ENCODE results near the gene MAEA. TPM values are rescaled to one million over a fixed set of nuclear protein-coding genes. Genes with fewer than 3 reads are reported as not detected.

Gene MAEA
- total RNA-seq, 1 donor from 2014 or later, result 81.3 TPM

DNA sequence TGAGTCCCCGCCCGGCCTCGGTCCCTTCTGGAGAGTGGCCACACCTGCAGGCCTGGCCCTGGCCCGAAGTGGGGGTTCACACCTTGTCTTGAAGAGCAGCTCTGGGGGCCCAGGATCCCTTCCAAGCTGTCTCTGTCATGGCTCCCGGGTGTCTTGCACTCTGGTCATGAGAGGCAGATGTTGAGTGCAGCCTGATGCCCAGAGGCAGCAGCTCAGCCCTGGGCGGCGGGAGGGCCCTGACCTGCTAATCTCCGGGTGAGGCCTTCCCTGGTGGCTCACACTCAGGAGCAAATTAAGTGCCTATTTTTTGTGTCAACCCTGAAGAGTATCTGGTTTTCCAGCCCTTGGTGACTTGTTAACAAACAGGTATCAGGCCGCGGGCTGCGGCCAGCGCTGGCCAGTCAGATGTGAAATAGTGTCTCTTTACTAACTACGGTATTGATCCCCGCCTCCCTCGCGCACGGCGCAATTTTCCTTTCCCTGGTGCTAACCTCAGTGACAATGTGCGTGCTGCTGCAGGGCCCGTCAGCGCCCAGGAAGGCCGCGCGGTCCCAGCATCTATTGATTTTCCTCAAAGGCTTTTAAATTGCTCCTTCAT is 92.4 kb downstream of the MAEA start:
- no peak overlapping the region for H3K27ac Mint-ChIP-seq
- no peak for DNase-seq (ENCODE audit: low spot score, unreplicated experiment)
- H3K4me3 Mint-ChIP-seq (ENCODE audit: low read depth), result no peak overlapping the region
- peaks cover 1% of the 10 kb centered on the region for H3K4me1 Mint-ChIP-seq (ENCODE audit: low read depth)
- peaks cover 5% of the 10 kb centered on the region for H3K36me3 Mint-ChIP-seq (ENCODE audit: insufficient read depth)
- no peaks in the 10 kb centered on the region for H3K9me3 Mint-ChIP-seq (ENCODE audit: low read depth)
- no peaks in the 10 kb centered on the region for H3K27me3 Mint-ChIP-seq
- TF ChIP-seq, protein P1, sequence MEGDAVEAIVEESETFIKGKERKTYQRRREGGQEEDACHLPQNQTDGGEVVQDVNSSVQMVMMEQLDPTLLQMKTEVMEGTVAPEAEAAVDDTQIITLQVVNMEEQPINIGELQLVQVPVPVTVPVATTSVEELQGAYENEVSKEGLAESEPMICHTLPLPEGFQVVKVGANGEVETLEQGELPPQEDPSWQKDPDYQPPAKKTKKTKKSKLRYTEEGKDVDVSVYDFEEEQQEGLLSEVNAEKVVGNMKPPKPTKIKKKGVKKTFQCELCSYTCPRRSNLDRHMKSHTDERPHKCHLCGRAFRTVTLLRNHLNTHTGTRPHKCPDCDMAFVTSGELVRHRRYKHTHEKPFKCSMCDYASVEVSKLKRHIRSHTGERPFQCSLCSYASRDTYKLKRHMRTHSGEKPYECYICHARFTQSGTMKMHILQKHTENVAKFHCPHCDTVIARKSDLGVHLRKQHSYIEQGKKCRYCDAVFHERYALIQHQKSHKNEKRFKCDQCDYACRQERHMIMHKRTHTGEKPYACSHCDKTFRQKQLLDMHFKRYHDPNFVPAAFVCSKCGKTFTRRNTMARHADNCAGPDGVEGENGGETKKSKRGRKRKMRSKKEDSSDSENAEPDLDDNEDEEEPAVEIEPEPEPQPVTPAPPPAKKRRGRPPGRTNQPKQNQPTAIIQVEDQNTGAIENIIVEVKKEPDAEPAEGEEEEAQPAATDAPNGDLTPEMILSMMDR (IDR thresholded peaks at IDR 0.05; ENCODE audit: unreplicated experiment), result no peak

DNA sequence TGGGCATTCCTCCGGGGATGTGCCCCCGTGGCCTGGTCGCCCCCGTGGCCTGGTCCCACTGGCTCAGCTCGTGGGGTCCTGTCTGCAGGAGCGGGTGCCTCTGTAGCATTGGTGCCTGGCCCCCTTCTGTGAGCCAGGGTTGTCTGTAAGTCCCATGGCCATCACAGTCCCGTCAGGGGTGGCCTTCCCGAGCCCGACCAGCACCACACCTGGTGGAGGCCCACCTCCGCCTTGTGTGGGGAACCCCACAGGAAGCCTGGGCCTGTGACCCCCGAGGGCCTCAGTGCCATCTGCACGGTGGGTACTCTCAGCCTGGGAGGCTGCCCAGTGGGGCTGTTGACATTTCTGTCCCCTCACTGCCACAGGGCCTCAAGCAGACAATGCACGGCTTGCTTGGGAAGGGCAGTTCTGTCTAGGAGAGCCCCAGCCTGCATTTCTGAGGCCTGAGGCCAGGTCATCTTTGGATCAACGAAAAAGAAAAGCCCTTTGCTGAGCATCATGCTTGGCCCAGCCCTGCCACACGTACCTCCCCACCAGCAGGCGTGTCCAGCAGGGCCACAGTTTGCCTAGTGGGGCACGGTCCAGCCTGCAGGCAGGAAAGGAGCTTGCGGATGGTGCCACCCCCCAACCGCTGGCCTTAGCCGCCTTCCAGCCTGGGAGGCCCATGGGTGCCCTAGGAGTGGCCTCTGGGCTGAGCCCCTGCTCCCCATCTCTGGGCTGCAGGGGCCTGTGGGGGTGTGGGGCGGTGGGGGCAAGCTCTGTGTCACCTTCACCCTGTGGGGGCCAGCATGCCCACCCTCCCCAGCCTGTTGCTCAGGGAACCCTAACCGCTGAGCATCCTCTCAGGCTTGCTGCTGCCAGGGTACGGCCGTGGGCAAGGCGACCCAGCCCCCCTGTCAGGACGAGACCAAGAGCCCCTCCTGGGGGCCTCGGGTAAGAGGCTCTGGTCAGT is 93.4 kb downstream of the MAEA start:
- no peak overlapping the region for H3K27ac Mint-ChIP-seq
- H3K4me1 Mint-ChIP-seq (ENCODE audit: low read depth), result peaks cover 1% of the 10 kb centered on the region
- TF ChIP-seq, protein P1 (IDR thresholded peaks at IDR 0.05; ENCODE audit: unreplicated experiment), result no peak
- H3K9me3 Mint-ChIP-seq (ENCODE audit: low read depth), result peaks cover 4% of the 10 kb centered on the region
- no peak for DNase-seq (ENCODE audit: low spot score, unreplicated experiment)
- no peaks in the 10 kb centered on the region for H3K27me3 Mint-ChIP-seq
- peaks cover 12% of the 10 kb centered on the region for H3K36me3 Mint-ChIP-seq (ENCODE audit: insufficient read depth)
- no peak overlapping the region for H3K4me3 Mint-ChIP-seq (ENCODE audit: low read depth)

DNA sequence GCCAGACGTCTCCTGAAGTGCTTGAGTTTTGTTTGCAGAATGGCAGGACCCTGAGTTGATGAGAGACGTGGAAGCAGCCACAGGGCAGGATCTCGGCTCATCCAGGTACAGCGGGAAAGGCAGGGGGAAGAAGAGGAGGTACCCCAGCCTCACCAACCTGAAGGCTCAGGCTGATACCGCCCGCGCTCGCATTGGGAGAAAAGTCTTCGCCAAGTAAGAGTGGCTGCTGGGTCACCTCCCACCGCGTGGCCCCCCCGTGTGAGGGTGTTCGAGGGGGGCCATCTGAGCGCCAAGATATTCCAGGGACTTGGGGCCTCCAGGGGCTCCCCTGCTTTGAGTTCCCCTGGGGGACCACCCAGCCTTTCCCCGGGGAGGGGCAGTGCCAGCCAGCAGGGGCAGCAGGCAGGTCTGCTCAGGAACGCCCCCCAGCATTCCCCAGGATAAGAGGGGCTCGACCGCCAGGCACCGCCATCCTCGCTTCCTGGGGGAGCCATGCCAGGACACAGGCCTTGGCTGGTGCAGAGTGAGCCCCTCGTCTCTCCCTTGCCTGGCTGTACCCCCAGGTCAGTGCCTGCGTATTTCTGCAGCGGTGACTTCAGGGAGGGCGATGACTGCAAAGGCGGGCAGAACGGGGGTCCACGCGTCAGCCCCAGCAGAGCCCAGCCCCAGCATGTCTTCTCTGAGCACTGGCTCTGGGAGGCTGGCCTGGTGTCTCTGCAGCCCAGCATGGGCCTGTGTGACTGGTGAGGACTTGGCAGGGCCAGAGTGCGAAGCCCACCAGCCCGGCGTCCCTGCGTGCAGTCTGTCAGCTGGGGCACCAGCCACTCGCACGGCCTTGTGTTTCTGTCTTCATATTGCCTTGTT is 94.3 kb downstream of the MAEA start:
- Mint-ChIP-seq H3K9me3 (ENCODE audit: low read depth) (peaks cover 11% of the 10 kb centered on the region), H3K27me3 (no peaks in the 10 kb centered on the region), H3K4me1 (ENCODE audit: low read depth) (peaks cover 1% of the 10 kb centered on the region), H3K36me3 (ENCODE audit: insufficient read depth) (peaks cover 19% of the 10 kb centered on the region), H3K4me3 (ENCODE audit: low read depth) (no peak overlapping the region), H3K27ac (no peak overlapping the region)
- DNase-seq (ENCODE audit: low spot score, unreplicated experiment), result no peak
- TF ChIP-seq, protein P1 (IDR thresholded peaks at IDR 0.05; ENCODE audit: unreplicated experiment), result no peak

- H3K27me3 Mint-ChIP-seq, result no peaks in the 10 kb centered on the region
- peaks cover 1% of the 10 kb centered on the region for H3K4me1 Mint-ChIP-seq (ENCODE audit: low read depth)
- H3K36me3 Mint-ChIP-seq (ENCODE audit: insufficient read depth), result peaks cover 22% of the 10 kb centered on the region
- H3K9me3 Mint-ChIP-seq (ENCODE audit: low read depth), result peaks cover 13% of the 10 kb centered on the region
- no peak for DNase-seq (ENCODE audit: low spot score, unreplicated experiment)
- TF ChIP-seq, protein P1 (IDR thresholded peaks at IDR 0.05; ENCODE audit: unreplicated experiment), result no peak
- H3K4me3 Mint-ChIP-seq (ENCODE audit: low read depth), result no peak overlapping the region
- H3K27ac Mint-ChIP-seq, result no peak overlapping the region
Measured at GRCh38 chr4:1384675-1385372, 95.1 kb downstream of the MAEA start.
